ENCODE data around the gene NUCKS1. TPM values are rescaled to one million over a fixed set of nuclear protein-coding genes. Genes with fewer than 3 reads are reported as not detected.

NUCKS1 gene
- total RNA-seq, 1 experiment from 2014 or later, result 300 TPM

- DNase-seq, result peak; percentile 14
Observed at GRCh38 chr1:205667909-205668643, 81.9 kb downstream of the NUCKS1 start.

DNA sequence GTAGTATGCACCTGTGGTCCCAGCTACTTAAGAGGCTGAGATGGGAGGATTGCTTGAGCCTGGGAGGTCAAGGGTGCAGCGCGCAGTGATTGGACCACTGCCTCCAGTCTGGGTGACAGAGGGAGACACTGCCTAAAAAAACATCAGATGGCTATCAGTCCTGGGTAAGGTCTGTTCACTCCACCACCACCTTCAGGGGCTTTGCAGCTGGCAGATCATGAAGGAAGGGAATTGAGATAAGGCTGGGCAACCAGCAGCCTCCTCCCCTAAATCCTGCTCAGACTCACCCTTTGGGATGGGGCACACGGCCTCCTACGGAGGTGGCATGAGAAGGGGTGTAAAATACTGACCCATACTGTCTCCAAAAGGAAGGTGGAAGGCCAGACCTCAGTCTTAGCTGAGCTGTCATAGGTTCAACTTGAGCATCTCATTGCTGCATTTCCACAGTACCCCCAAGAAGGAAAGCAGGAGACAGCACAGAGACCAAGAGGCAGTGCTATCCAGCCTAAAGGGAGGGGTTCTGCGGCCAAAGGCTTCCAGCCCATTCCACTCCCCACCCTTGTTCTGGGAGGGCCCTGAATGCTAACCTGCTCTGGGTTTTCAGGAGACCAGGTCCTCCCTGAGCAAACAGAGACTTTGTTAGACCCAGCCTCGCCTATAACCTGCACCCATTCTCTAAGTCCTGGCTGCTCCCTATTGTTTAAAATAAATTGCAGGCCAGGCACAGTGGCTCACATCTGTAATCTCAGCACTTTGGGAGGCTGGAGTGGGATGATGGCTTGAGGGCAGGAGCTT is 83.4 kb downstream of the NUCKS1 start:
- H3K27me3 ChIP-seq (ENCODE audit: control insufficient read depth, insufficient read depth, low read length), result no peaks in the 10 kb centered on the region
- DNase-seq, result peak; percentile 18

More at GRCh38 chr1:205667909-205668643, 81.9 kb downstream of the NUCKS1 start:
- H3K4me3 ChIP-seq (ENCODE audit: insufficient read depth, low read depth, low read length), result no peak overlapping the region
- no peaks in the 10 kb centered on the region; the same call in 1 of the 2 replicates for H3K36me3 ChIP-seq (replicated peaks; ENCODE audit: control insufficient read depth, insufficient read depth, low read length)
- no peaks in the 10 kb centered on the region for H3K27me3 ChIP-seq (ENCODE audit: control insufficient read depth, insufficient read depth, low read length)

DNA sequence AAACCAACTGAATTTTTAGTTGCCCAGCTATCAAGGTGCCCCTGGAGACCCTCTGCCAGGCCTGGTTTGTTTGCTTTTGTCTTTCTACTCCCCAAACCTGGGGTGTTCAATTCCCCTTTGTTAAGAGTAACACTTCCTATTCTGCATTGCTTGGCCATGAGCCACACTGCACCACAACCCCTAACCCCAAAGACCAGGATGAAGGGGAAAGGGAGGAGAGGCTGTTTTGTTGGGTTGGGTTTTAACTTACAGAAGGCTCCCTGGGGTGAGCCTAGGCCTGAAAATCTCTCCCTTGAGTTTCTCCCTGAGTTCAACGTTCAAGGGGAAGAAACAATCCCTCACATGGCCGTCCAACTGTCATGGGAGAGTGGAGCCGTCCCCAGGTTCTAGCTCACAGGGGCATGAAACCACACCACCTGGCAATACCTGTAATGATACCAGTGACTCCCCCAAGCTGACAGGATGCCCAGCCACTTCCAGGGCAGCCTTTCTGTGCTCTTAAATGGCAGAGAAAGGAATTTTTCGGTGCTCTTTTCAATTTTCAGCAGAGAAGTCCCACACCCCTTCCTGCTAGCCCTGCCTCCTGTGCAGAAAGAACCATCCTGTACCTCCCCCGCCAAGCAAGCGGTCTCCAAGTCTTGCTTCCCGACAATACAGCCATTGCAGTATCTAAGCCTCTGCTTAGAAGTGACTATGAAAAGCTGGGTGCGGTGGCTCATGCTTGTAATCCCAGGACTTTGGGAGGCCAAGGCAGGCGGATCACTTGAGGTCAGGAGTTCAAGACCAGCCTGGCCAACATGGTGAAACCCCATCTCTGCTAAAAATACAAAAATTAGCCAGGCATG is 84.6 kb downstream of the NUCKS1 start:
- DNase-seq, result peak; percentile 43
- Histone ChIP-seq H3K27me3 (ENCODE audit: control insufficient read depth, insufficient read depth, low read length) (no peaks in the 10 kb centered on the region), H3K4me3 (ENCODE audit: insufficient read depth, low read depth, low read length) (no peak overlapping the region), H3K36me3 (replicated peaks; ENCODE audit: control insufficient read depth, insufficient read depth, low read length) (peaks cover 1% of the 10 kb centered on the region; the same call in 1 of the 2 replicates)

More for the DNA sequence above, 83.4 kb downstream of the NUCKS1 start:
- Histone ChIP-seq H3K4me3 (ENCODE audit: insufficient read depth, low read depth, low read length) (no peak overlapping the region), H3K36me3 (replicated peaks; ENCODE audit: control insufficient read depth, insufficient read depth, low read length) (peaks cover 1% of the 10 kb centered on the region; the same call in 1 of the 2 replicates)

DNA sequence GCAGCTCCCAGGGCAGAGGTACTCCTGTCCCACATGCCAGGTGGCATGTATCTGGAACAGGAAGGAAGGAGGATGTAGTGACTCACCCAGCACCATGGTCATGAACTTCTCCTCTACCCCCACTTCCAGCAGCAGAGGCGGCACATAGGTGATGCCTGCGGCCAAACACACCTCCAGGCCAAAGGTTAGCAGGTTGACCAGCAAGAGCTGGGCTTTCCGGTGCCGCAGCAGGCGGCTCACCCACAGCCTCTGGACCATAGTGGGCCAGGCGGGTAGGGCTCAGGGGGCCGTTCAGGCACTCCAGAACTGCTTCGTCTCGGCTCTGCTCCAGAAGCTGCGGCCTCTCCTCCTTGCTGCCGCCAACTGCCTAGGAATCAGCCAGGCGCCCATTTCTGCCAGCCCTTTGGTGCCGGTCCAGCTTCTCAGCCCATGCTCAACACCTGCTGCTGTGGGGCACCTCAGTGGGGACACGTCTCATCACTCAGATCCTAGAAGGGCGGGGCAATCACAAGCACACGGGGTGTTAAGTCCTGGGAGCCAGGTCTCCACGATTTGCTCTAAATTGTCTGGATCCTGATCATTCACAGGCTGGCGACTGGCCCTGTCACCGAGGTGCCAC is 85.5 kb downstream of the NUCKS1 start:
- Histone ChIP-seq H3K36me3 (replicated peaks; ENCODE audit: control insufficient read depth, insufficient read depth, low read length) (peaks cover 1% of the 10 kb centered on the region; the same call in 1 of the 2 replicates), H3K27me3 (ENCODE audit: control insufficient read depth, insufficient read depth, low read length) (no peaks in the 10 kb centered on the region), H3K4me3 (ENCODE audit: insufficient read depth, low read depth, low read length) (no peak overlapping the region)
- peak; percentile 35 for DNase-seq

- DNase-seq, result peak; percentile 27
- Histone ChIP-seq H3K36me3 (replicated peaks; ENCODE audit: control insufficient read depth, insufficient read depth, low read length) (peaks cover 1% of the 10 kb centered on the region; the same call in 1 of the 2 replicates), H3K4me3 (ENCODE audit: insufficient read depth, low read depth, low read length) (no peak overlapping the region), H3K27me3 (ENCODE audit: control insufficient read depth, insufficient read depth, low read length) (no peaks in the 10 kb centered on the region)
Observed at GRCh38 chr1:205663286-205663936, 86.6 kb downstream of the NUCKS1 start.

Other genes with a start within 250 kb of the NUCKS1 start
- gene CDK18, start 245.5 kb downstream of the NUCKS1 start, total RNA-seq (2014; rRNA removed; shearing (Covaris generic)), result 48.3 and 52.0 TPM in 2 replicates
- 13.0 and 20.1 TPM in 2 replicates for gene ELK4, start 118.2 kb downstream of the NUCKS1 start, total RNA-seq (2014; rRNA removed; shearing (Covaris generic))
- 19.2 and 20.7 TPM in 2 replicates for gene SLC45A3, start 69.7 kb downstream of the NUCKS1 start, total RNA-seq (2014; rRNA removed; shearing (Covaris generic))
- 7.6 and 10.7 TPM in 2 replicates for gene RAB29, start 25.3 kb upstream of the NUCKS1 start, total RNA-seq (2014; rRNA removed; shearing (Covaris generic))
- gene SLC41A1, start 63.0 kb upstream of the NUCKS1 start, total RNA-seq (2014; rRNA removed; shearing (Covaris generic)), result 23.3 and 23.5 TPM in 2 replicates
- gene PM20D1, start 100.0 kb upstream of the NUCKS1 start, total RNA-seq (2014; rRNA removed; shearing (Covaris generic)), result not detected in 2 replicates
- gene SLC26A9, start 193.3 kb upstream of the NUCKS1 start, total RNA-seq (2014; rRNA removed; shearing (Covaris generic)), result not detected in 2 replicates